GM18511 (cell line): Measurements from ENCODE around the gene MYO1E.
"Not testable (repeated sequence)": the region's sequence is repeated elsewhere in the genome, so short reads cannot be mapped to it uniquely, and the experiment has no call there.

ENCODE experiments used
- ATAC-seq: cut with Tn5 transposase; IDR thresholded peaks from one replicate; pipeline ENCODE4 v1.9.1; 2021; ENCODE audit warnings: mild to moderate bottlenecking, moderate library complexity; ENCODE audit not compliant: unreplicated experiment

Gene MYO1E

DNA sequence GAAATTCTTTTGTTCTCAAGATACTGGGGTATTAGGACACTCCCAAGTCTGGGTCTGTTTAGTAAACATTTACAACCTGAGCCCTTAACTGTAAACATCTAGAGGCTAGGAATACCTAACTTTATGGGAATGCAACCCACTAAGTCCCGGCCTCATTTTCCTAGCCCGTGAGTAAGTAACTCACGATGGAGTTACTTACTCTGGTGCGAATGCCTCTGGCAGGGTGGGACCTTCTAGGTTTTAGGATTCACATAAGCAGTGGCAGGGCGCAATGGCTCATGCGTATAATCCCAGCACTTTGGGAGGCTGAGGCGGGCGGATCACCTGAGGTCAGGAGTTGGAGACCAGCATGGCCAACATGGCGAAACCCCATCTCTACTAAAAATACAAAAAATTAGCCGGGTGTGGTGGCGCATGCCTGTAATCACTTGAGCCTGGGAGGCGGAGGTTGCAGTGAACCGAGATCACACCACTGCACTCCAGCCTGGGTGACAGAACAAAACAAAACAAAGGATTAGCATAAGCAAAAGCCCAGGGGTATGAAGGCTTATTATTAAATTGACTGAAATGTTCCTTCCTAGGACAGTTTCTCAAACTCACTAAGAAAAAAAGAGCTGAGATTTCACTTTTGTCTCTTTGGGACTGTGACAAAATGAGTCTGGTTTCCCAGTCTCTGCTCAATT is 14.7 kb upstream of the MYO1E start:
- ATAC-seq = not testable (repeated sequence)

DNA sequence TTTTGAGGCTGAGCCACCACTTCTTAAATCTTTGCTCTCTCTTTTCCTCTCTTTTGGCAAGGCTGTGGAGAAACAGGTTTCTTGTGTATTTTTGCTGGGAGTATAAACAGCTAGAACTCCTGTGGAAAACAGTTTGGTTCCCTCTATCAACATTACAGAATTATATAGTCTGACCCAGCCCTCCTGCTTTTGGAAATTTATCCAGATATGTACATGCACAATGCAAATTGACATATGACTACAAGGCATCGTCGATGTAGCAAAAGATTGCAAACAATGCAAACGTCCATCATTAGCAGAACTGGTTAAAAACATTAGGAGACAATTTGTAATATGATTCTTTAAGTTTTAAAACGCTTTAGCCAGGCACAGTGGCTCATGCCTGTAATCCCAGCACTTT is 12.5 kb upstream of the MYO1E start:
- ATAC-seq = no peak

DNA sequence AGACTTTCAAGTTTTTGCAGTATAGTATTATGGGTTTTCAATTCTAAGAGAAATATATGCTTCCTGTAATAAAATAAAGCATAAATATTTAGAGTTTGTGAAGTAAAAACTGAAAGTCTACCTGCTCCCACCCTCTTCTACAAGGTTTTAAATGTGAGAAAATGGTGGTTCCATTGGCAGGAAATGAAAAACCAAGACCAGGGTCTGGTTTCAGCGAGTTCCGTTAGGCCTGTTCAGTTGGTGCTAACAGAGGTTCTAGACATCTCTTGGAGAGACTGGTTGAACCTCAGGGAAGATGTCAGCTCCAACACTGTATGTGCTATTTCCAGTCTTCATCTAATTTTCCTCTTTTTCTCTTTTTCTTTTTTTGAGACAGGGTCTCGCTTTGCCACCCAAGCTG is 11.8 kb upstream of the MYO1E start:
- ATAC-seq = no peak

DNA sequence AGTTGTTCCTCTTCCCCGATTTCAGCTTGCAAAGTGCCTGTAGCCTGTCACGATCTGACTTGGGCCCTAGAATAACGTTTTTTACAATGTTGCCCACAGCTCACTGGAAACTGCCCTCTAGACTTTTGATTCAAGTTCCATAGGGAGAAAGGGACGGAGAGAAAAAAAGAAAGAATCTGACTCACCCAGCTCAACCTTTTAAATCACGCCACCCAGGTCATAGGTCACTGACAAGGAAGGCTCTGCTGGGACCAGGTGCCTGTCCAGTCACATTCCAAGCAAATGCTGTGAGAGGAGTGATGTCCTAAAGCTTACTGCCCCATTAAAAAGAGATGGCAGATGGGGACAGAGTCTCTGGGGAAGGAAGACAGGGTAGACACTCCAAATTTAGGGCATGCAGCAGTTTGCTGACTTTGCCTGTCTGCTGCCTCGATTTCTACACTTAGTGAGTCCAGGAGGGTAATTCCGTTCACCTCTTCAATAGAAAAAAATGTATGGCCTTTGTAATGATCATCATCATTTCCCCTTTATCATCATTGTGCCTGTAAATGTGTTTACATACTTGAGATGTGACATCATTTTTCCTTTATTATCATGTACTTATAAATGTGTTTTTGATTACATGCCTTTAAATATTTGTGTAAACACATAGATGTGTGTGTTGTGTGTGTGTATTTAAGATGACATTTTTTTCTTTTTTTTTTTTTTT is 8.4 kb upstream of the MYO1E start:
- ATAC-seq = no peak

DNA sequence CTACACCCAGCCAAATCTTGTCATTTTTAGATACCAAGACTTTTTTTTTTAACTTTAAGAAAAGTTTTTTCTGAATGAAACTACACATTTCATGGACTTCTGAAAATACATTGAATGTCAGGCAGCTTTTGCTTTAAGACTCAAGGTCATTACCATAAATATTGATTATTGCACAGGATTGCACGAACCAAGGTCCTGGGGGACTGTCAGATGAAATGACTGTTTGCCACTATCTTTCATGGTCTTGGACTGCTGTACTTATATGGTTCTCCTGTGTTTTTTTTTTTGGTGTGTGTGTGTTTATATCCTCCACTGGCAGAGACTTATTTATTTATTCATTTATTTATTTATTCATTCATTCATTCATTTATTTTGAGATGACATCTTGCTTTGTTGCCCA is 6.9 kb upstream of the MYO1E start:
- ATAC-seq = no peak

DNA sequence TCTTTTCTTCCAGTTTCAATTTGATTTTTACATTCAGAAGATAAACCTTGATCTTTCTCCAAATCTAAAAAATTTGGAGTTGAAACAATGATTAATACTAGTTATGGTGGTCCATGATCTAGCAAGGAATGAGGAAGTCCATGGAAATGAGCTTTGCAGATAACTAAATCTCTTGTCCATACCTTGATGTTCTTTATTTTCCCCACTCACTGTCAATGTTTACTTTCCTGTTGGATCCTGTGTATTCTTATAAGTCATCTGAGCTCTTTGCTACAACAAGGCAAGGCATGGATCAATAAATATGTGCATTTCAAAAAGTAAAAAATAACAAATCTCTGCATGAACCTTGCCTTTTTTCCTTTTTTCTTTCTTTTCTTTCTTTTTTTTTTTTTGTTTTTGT is 6.2 kb upstream of the MYO1E start:
- ATAC-seq = no peak

DNA sequence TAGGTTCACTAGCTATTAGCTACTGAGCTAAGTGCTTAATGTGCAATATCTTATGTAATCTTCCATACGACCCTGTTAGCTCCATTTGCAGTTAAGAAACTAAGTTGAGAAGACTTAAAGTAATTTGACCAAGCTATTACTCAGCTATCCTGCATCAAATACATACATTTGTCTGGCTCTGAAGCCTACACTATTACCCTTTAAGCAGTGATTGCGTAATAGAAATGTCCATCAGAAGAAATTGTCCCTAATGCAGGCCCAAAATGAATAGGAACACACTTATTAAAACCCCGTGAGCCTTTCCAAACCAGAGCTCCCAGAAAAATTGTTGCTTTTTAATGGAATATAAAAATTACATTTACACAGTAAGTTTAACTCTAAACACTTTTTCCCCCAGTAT is 5.3 kb upstream of the MYO1E start:
- ATAC-seq = no peak

DNA sequence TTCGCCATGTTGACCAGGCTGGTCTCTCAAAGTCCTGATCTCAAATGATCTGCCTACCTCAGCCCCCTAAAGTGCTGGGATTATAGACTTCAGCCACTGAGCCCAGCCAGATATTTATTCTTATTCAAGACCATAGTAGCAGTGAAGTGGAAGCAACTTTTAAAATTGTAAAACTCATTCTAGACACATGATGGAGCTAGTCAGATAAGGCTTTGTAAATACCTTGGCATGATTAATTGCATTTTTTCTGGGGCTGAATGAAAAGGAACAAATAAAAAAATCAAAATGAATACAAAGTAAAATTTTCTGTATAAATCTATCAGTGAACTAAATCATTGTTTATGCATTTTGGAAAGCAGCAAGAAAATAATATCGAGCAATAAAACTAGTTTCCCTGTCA is 4.1 kb upstream of the MYO1E start:
- ATAC-seq = no peak

DNA sequence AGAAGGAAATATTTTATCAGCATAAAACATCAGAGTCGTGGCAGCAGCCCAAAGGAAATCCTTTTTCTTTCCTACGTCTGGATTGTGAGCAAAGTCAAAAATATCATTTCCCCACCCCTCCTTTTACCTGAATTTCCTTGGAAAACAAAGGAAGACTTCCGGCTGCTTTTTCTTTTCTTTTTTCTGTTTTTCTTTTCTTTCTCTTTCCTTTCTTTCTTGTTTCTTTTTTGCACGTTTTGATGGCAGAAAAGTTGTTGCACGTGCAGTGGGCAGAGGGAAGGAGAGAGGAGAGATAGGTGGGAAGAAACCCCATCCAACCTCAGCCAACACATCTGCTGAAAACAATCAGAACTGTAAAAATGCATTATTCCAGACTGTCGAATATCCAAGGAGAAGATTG is 544 bp upstream of the MYO1E start:
- ATAC-seq = no peak

DNA sequence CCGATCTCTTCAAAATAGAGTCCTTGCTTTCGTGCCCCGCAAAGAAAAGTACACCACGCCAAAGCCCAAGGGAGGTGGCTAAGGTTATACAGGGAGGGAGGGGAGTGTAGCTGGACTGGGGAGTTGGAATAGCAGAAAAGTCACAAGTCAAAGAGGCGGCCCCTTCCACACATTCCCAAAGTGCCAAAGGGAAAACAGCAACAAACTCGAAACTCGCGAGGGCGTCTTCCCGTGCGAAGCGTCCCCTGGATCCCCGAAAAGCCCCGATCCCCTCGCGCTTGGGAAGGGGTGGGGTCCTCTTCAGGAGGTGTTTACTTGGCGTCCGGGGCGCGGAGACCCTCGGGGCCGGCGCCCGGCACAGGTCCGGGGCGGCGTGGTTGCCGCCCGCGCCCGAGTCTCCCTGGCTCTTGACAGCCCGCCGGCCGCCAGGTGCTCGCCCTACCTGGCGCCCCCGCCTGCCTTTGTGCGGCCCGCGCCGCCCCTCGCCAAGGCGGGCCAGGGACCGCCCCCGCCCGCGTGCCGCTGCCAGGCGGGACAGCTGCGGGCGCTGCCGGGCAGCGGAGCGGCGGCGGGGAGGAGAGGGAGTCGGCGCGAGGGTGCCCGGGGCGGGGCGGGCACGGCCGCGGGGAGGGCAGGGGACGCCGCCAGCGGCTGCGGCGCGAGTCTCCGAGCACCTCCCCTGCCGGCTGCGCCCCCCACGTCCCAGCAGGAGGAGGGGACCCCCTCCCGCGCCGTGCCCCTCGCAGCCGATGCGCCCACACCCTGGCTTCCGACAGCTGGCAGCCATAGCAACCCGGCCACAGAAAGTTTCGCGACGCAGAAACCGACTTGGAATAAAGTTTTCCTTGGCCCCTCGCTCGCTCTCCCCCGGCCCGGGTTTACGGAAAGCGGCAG is 966 bp downstream of the MYO1E start:
- ATAC-seq = peak; percentile 29

DNA sequence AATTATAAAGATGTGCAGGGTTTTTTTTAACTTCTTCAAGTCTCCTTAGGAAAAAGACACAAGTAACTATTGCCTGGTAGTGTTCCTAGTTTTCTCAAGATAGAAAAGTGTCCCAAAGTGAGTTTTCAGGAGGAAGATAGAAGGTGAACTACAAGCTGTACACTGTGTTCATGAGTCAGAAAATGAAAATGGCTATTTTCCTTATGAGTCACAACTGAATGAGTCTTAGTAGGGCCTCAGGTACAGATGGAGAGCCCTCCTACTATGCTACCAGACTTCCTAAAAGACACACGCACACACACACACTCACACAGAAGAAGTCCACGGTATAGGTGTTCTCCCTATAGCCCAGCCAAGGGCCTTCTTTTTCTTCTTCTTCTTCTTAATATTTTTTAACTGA is 3.1 kb downstream of the MYO1E start:
- no peak for ATAC-seq

DNA sequence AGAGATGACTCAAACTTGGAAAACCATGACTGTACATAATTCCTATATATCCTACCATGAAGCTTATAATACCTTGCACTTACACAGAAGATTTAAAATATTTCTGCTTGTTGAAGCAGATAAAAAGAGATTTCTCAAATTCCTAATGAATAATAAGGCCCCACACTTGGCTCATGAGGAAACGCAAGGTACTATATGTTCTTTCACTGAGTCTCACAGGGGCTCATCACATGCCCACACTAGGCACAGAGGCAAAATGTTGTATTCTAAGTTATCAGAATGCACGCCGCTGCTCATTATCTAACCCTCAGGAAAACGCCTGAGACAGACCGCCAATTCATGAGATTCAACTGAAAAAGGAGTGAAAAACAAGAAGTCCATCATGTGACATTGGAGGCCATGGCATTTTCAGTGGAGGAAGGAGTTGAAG is 5.6 kb downstream of the MYO1E start:
- no peak for ATAC-seq

DNA sequence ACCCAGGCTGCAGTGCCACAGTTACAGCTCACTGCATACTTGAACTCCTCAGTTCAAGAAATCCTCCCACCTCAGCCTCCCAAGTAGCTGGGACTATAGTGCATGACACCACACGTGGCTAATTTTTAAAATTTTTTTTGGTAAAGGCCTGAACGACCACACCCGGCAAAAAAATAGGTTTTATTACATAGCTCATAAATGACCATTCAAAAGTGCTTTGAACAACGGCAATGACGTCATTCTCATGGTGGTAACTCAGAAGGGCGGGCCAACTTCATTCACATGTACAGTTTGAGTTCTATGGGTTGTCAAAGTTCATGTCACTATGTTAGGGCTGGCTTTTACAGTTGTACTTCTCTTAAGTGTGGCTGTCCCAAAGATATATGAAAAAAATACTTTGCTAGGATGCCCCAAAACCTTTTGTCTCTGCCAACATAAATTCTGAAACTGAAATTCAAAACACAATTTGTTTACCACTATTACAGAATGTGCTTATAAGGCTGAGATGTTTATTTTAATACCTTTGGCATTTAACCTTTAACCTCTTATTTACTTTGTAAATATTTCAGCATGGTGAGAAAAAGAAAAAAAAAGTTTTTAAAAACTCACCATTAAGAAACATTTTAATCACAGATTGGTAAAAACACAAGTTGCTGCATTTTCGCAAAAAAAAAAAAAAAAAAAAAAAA is 6.2 kb downstream of the MYO1E start:
- no peak for ATAC-seq

DNA sequence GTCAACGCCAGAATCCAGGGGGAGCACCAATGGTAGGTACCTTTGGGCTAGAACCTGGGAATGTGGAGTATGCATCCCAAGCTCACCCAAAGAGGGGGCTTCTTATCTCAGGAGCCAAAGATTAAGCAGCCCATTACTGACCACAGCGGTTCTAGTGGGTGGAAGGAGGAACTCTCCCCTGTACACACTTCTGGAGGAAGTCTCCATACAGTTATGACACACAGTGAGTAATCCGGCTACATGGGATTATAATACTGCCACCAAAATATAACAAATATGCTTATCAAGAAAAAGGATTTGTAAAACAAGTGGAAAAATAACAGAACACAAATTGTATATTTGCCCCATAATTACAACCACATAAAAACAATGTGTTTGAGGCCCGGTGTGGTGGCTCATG is 8.4 kb downstream of the MYO1E start:
- no peak for ATAC-seq

DNA sequence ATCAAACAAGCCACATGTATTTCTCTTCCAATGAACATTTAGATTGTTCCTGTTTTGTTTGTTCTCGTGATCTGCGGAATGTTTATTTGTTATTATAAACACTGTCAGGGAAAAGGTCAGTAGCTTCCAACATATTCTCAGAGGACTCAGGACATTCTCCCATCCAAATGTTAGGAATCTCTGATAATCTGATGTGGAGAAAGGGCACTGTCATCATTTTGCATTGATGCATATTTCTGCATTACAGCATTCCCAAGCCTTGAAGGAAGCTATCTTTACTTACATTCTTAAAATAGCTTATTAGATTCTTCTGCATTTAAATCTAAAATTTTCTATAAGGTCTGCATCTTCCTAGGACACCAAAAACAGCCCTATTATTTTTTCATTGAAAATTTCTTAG is 10.3 kb downstream of the MYO1E start:
- no peak for ATAC-seq

DNA sequence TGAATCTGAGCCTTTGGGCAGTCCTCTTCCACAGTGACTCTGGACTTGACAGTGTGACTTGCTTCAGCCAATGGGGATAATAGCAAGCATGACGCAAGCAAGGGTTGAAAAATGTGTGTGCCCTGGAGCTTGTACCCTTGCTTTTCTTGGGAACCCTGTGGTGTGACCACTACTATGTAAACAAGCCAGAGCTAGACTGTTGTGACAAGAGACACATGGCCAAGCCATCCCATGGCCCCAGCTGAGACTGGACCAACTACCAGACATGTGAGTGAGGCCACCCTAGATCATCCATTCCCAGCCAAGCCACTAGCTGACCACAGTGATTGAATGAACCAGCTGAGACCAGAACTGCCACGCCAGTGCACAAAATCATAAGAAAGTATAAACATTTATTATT is 11.8 kb downstream of the MYO1E start:
- ATAC-seq = no peak

DNA sequence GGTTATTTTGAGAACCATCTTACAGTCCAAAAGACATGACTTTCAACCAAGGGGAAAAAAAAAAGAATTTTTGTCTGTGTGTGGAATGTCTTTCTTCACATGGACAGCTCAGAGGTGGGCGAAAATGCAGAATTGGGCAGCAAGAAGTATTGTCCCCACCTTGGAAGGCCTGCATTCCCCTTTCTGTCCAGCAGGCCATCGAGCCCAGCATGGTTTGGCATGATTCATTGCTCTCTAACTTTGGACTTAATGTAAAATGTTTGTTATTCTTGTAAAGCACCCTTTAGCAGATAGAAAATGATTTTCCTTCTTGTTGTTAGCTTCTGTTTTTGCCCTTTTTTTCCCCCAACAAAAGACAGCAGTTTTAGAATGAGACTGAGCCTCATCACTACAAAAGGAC is 12.4 kb downstream of the MYO1E start:
- ATAC-seq = no peak

DNA sequence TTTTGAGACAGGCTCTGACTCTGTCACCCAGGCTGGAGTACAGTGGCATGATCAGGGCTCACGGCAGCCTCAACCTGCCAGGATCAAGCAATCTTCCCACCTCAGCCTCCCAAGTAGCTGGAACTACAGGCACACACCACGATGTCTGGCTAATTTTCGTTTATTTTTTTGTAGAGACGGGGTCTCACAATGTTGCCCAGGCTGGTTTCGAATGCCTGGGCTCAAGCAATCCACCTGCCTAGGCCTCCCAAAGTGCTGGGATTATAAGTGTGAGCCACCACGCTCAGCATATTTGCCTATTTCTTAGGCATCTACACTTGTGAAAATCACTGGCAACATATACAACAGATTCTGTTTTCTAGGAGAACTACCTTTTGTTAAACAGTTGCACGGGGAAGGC is 16.9 kb downstream of the MYO1E start:
- no peak for ATAC-seq

DNA sequence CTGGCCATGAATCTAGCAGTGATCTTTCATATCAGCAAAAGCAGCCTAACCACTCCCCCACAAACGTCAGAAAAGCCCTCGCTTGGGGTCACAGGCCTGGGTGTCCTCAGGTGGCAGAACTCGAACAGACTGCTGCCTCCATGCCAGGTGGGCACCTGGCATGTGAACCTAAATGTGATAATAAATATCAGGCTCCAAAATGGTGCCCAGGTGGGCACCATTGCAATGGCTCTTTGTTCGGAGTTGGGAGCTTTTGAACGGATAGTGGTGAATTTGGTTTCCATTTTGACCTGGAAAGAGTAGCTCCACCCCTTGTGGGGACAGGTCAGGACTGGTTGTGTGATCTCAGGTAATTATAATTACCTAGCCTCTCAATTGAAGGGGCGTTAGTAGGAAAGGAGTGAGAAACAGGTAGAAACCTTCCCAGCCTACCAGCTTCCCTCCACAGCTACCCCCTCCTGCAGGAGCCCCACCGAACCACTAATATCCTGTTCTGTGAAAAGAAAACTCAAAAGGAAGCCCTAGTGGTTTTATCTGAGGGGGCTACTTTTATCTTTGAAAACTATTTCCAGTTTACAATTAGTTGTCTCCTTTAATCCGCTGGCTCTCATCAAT is 18.1 kb downstream of the MYO1E start:
- ATAC-seq = no peak

DNA sequence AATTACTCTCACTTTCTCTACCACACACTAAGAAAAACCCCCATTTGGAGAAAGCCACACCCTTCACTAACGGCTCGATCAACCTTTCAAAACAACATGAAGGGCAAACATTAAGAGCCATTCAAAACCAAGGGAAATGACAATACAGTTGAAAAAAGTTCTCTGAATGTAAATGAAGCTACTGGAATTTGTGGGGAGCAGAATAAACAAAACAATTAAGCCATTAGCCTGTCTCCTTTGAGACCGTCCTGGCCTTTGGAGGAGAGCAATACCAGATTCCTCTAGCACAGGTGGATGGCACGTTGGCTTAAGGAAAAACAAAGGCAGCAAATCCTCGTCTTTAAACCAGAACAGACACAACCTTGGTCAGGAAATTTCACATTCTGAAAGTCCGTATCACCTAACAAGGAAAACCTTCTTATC is 18.7 kb downstream of the MYO1E start:
- ATAC-seq = no peak

DNA sequence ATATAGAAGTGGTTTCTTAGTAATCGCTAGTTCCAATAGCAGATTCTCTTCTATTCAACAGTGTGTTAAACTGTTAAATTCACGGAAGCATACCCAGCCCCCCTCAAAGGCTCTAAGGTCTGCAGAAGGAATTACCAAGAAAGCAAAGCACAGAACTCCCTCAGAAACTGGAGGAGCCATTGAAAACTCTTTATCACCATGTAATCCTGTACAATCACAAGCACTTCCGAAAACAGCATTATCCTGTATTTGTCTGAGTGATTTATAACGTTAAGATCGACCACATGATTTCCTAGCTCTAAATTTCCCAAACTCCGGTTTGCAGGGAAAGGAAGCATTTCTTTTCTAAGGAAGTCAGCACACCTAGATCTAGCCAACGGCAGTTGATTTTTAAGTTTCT is 20.0 kb downstream of the MYO1E start:
- no peak for ATAC-seq
